Heart right ventricle (tissue), 16 donors: ENCODE results near the gene TLL1. TPM values are rescaled to one million over a fixed set of nuclear protein-coding genes. Genes with fewer than 3 reads are reported as not detected.

Source experiments
- ATAC-seq, 8 donors: fragments of 200-7000 bp; cut with Tn5 transposase; one replicate each; pipeline ENCODE4 v1.9.1; 2020; ENCODE audit warnings: mild to moderate bottlenecking in 8 of 8, moderate library complexity in 8 of 8, moderate number of reproducible peaks in 1 of 8
- DNase-seq, 2 donors: peaks; one replicate each; pipeline ENCODE4 v3.0.0-alpha.2; 2020
- H3K27ac ChIP-seq, 10 donors: fragments of 200-600 bp; sonication (generic) in 2 of 10; one replicate each; pipeline versions ENCODE4 v1.5.0 to v1.8.0; 2020 to 2022; ENCODE audit warnings: mild to moderate bottlenecking in 3 of 10
- H3K27me3 ChIP-seq, 7 donors: fragments of 200-600 bp; one replicate each; pipeline ENCODE4 v1.8.0; 2021 to 2022; ENCODE audit warnings: mild to moderate bottlenecking in 2 of 7
- H3K36me3 ChIP-seq, 9 donors: fragments of 200-600 bp; sonication (generic) in 1 of 9; one replicate each; pipeline versions ENCODE4 v1.5.0 to v1.8.0; 2020 to 2022; ENCODE audit warnings: mild to moderate bottlenecking in 2 of 9
- H3K4me1 ChIP-seq, 9 donors: fragments of 200-600 bp; sonication (generic) in 1 of 9; one replicate each; pipeline versions ENCODE4 v1.5.0 to v1.8.0; 2020 to 2022; ENCODE audit warnings: mild to moderate bottlenecking in 4 of 9
- H3K4me3 ChIP-seq, 10 donors: fragments of 200-600 bp; sonication (generic) in 2 of 10; one replicate each; pipeline versions ENCODE4 v1.5.0 to v1.8.0; 2020 to 2022; ENCODE audit warnings: mild to moderate bottlenecking in 7 of 10, moderate library complexity in 2 of 10
- H3K9me3 ChIP-seq, 11 donors: fragments of 200-600 bp in 10 of 11; sonication (generic) in 2 of 11; one replicate each; pipeline versions ENCODE4 v1.5.0 to v1.8.0; 2013 to 2022; ENCODE audit warnings: mild to moderate bottlenecking in 2 of 11, control low read depth in 1 of 11, moderate library complexity in 1 of 11
- CTCF ChIP-seq, 9 donors: fragments of 200-600 bp; sonication (generic) in 2 of 9; IDR thresholded peaks; one replicate each; pipeline versions ENCODE4 v1.5.0 to v1.8.0; 2021 to 2022; ENCODE audit warnings: antibody characterized with exemption in 9 of 9, mild to moderate bottlenecking in 5 of 9, moderate library complexity in 1 of 9
- WGBS, 2 donors: extraction: QIAGEN DNeasy Blood & Tissue Kit; methylation state at CpG; one replicate each; pipeline ENCODE4 v1.1.7; 2013; ENCODE audit warnings: inconsistent platforms in 1 of 2; 5-methylcytosine and 5-hydroxymethylcytosine counted together
- intact Hi-C, 10 donors: fragments of 100-400 bp; cut with DNase I; formaldehyde crosslinking; loops; one replicate each; pipeline versions ENCODE4 v1.11.1 to v1.14.2; 2022
- polyA plus RNA-seq, 2 donors: library from polyadenylated mRNA; stranded (reverse); fragments of 200-250 nt; gene quantifications; one replicate each; pipeline ENCODE4 v1.2.3, GENCODE V29; 2013
- total RNA-seq, 10 donors: library from RNA; stranded (reverse); fragmentation: NEBNext Ultra II Directional in 3 of 10; extraction: Animal tissue kit (Norgen Biotek cat#: 25700) in 3 of 10; gene quantifications; one replicate each; pipeline versions ENCODE4 v1.2.1 to v1.2.4, GENCODE V29; 2021 to 2023
- donor health status: Arrhythmogenic right ventricular cardiomyopathy.
- donor health status: ischemic (EF 13 %, LVEDD 7.1; RV severe dilation, severe dysfunction).
- donor health status: healthy with polysubstance abuse.
- donor health status: DM: no; HTN: yes; CAD: no.
- donor health status: DM: no; HTN: no; CAD: no.
- donor health status: ischemic (EF 25% LVEDD 6.9; RV normal size, moderate dysfunction).
- donor health status: ischemic (EF 25% LVEDD 5.7; RV mildly dilated, moderate dysfunction).
- donor health status: healthy.
- donor health status: DM: yes; HTN: yes; CAD: no.
- donor health status: Ischemic cardiomyopathy.
- donor health status: ischemic (EF 35%, LVEDD 5.7; RV mildly dilated, moderate dysfunction).
- donor health status: nonischemic (EF 11% LVEDD 7.7; RV severe dilation, severe dysfunction).
- donor health status: DM: yes; HTN: yes; CAD: no.
- donor health status: PGD.
- donor health status: ischemic (EF 29% LVEDD 5.4; RV normal size, mild dysfunction).
- donor health status: nonischemic (EF 23%, LVEDD 6.1; RV moderate dilation, normal function).

The TLL1 gene
- total and polyA plus RNA-seq, 12 donors = 0.17 to 2.3 (median 0.71) TPM

GRCh38 chr4:165834116-165834515, 38.9 kb upstream of the TLL1 start:
- H3K27me3 ChIP-seq = no peaks in the 10 kb centered on the region
- H3K4me3 ChIP-seq = no peak overlapping the region
- no peaks in the 10 kb centered on the region for H3K36me3 ChIP-seq
- no peak for ATAC-seq
- peaks cover 0 to 9% (median 0%) of the 10 kb centered on the region in 9 donors for H3K4me1 ChIP-seq
- intact Hi-C loops = no loop called here
- no peaks in the 10 kb centered on the region for H3K9me3 ChIP-seq
- no peak for TF ChIP-seq CTCF (IDR thresholded peaks at IDR 0.05)
- DNase-seq = no peak
- WGBS, 2 donors = 93% methylated on average over 2 of the region's 2 CpGs
- H3K27ac ChIP-seq = no peak overlapping the region

- Histone ChIP-seq H3K27ac (peak overlapping the region in 5 of 10 donors; percentile 4 to 76 (median 46)), H3K4me1 (peaks cover 0 to 22% (median 0%) of the 10 kb centered on the region in 9 donors), H3K4me3 (no peak overlapping the region), H3K9me3 (no peaks in the 10 kb centered on the region), H3K36me3 (no peaks in the 10 kb centered on the region), H3K27me3 (no peaks in the 10 kb centered on the region)
- TF ChIP-seq CTCF (IDR thresholded peaks at IDR 0.05) = no peak
- ATAC-seq (peak; percentile 47 to 91 (median 76)), DNase-seq (peak in 1 of 2 donors; percentile 5)
- 67 to 79% methylated on average over 1 of the region's 1 CpG for WGBS, 2 donors
- intact Hi-C loops = loop anchor here in 1 of 10 donors (5.0 kb wide), 1 partner anchor 71 kb away; no protein-coding TSS in a partner anchor
These were observed 34.5 kb upstream of the TLL1 start for GRCh38 chr4:165838575-165838974.

- peak overlapping the region in 9 of 10 donors; percentile 4 to 75 (median 32) for H3K27ac ChIP-seq
- 58 to 67% methylated on average over 5 of the region's 5 CpGs for whole genome bisulfite sequencing, 2 donors
- ATAC-seq (peak in 7 of 8 donors; percentile 34 to 82 (median 66)), DNase-seq (no peak)
- H3K4me1 ChIP-seq = peaks cover 0 to 22% (median 0%) of the 10 kb centered on the region in 9 donors
- TF ChIP-seq CTCF (IDR thresholded peaks at IDR 0.05) = no peak
- H3K36me3 ChIP-seq = no peaks in the 10 kb centered on the region
- no peaks in the 10 kb centered on the region for H3K9me3 ChIP-seq
- H3K4me3 ChIP-seq = no peak overlapping the region
- intact Hi-C loops = loop anchor here in 1 of 10 donors (5.0 kb wide), 1 partner anchor 72 kb away; no protein-coding TSS in a partner anchor
- no peaks in the 10 kb centered on the region for H3K27me3 ChIP-seq
These were observed 33.3 kb upstream of the TLL1 start for GRCh38 chr4:165839615-165840333.

- DNase-seq (no peak), ATAC-seq (no peak)
- TF ChIP-seq CTCF (IDR thresholded peaks at IDR 0.05) = no peak
These were observed 30.4 kb upstream of the TLL1 start for GRCh38 chr4:165842684-165843083.

More at GRCh38 chr4:165842684-165843083, 30.4 kb upstream of the TLL1 start:
- Histone ChIP-seq H3K9me3 (no peaks in the 10 kb centered on the region), H3K27me3 (no peaks in the 10 kb centered on the region), H3K27ac (no peak overlapping the region), H3K36me3 (no peaks in the 10 kb centered on the region), H3K4me1 (peaks cover 0 to 22% (median 0%) of the 10 kb centered on the region in 9 donors), H3K4me3 (no peak overlapping the region)
- intact Hi-C loops = no loop called here
